ENCODE data around the gene TLK1. TPM values are rescaled to one million over a fixed set of nuclear protein-coding genes. Genes with fewer than 3 reads are reported as not detected.

The TLK1 gene
- total and polyA plus RNA-seq, 2 of the 4 experiments (the other 2 are of a cell fraction), result 7.3 to 12.5 TPM

DNA sequence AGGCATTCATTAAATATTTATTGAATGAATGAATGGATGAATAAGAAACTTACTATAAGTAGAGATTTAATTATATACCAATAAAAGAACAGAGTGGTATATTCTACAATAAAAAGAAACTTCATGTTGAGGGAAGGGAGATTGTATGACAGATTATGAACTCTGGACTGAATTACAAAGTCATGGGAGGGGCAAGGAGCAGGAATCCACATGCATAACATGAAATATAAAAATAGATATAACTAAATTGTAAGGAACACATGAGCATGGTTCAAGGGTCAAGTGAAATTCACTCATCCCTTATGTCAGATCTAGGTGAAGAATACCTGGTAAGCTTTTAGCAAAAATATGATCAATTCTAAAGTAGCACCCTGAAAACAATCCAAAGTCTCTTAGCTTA lies 27.1 kb upstream of the TLK1 start:
- Histone ChIP-seq H2AK5ac (ENCODE audit: low read depth, low read length) (no peak overlapping the region), H2AFZ (replicated peaks; ENCODE audit: low read length, poor library complexity) (no peak overlapping the region), H2BK120ac (ENCODE audit: low read depth, low read length) (no peak overlapping the region), H3K18ac (ENCODE audit: low read depth, low read length) (no peak overlapping the region), H3K23ac (ENCODE audit: low read depth, low read length) (no peak overlapping the region), H3K14ac (replicated peaks; ENCODE audit: low read depth, low read length) (no peak overlapping the region), H4K91ac (ENCODE audit: insufficient read depth, low read depth, low read length) (no peak overlapping the region), H3K56ac (ENCODE audit: extremely low read depth, insufficient read depth, low read length) (no peak overlapping the region), H3K4ac (ENCODE audit: low read depth, low read length) (no peak overlapping the region), H3K9me1 (ENCODE audit: insufficient read depth, low read length) (peaks cover 8% of the 10 kb centered on the region), H3K4me1 (ENCODE audit: control insufficient read depth, insufficient read depth, low read length) (peaks cover 8% of the 10 kb centered on the region), H3K4me3 (ENCODE audit: insufficient read depth, low read depth, low read length) (no peak overlapping the region), H3K9me3 (ENCODE audit: control insufficient read depth, insufficient read depth, low read length) (no peaks in the 10 kb centered on the region), H2BK15ac (ENCODE audit: low read depth, low read length) (no peak overlapping the region), H2BK5ac (ENCODE audit: low read depth, low read length, poor library complexity, severe bottlenecking) (no peak overlapping the region), H3K27ac (ENCODE audit: insufficient read depth, low read length) (no peak overlapping the region), H4K20me1 (ENCODE audit: insufficient read depth, low read length) (no peaks in the 10 kb centered on the region), H3K36me3 (ENCODE audit: control insufficient read depth, insufficient read depth, low read length) (no peaks in the 10 kb centered on the region), H3K27me3 (ENCODE audit: control insufficient read depth, insufficient read depth, low read length) (no peaks in the 10 kb centered on the region), H3K79me1 (ENCODE audit: low read depth in 1 of 2, low read length in 2 of 2) (0 out of 4 replicates have a peak, but pooled peaks cover 0 to 3% of the 10 kb centered on the region in 2 experiments), H2BK20ac (ENCODE audit: low read depth, low read length) (no peak overlapping the region), H4K8ac (ENCODE audit: low read depth in 2 of 2, low read length in 2 of 2) (no peak overlapping the region), H3K9ac (ENCODE audit: low read depth, low read length) (no peak overlapping the region), H2AK9ac (replicated peaks; ENCODE audit: low read depth, low read length, poor library complexity) (no peak overlapping the region), H3K4me2 (ENCODE audit: low read depth, low read length) (no peak overlapping the region), H4K5ac (ENCODE audit: low read depth, low read length) (no peak overlapping the region)
- intact Hi-C loops (cut with micrococcal nuclease) (no loop called here), in situ Hi-C loops (cut with MboI; ENCODE audit: low sequenced_read_pairs) (no loop called here), dilution Hi-C loops (cut with HindIII; ENCODE audit: low sequenced_read_pairs, unreplicated experiment) (no loop called here)
- no peak for TF ChIP-seq FOS (IDR thresholded peaks at IDR 0.05; ENCODE audit: low read depth, low read length)
- no peak for TF ChIP-seq SMC3 (IDR thresholded peaks at IDR 0.05; ENCODE audit: low read depth, low read length)
- TF ChIP-seq RCOR1 (IDR thresholded peaks at IDR 0.05; ENCODE audit: insufficient replicate concordance, low read length), result no peak
- TF ChIP-seq CEBPB (IDR thresholded peaks at IDR 0.05; ENCODE audit: low read depth, low read length), result no peak
- TF ChIP-seq MAFK (IDR thresholded peaks at IDR 0.05; ENCODE audit: low read depth, low read length), result no peak
- no peak for TF ChIP-seq RAD21 (IDR thresholded peaks at IDR 0.05; ENCODE audit: low read length)
- no peak for TF ChIP-seq BHLHE40 (IDR thresholded peaks at IDR 0.05; ENCODE audit: low read depth, low read length)
- CTCF ChIA-PET, result no interaction called here
- ATAC-seq (ENCODE audit: low read depth) (no peak), DNase-seq (no peak)
- POLR2A ChIA-PET (ENCODE audit: unreplicated experiment), result no interaction called here
- BruUV-seq (replicated peaks), result no TSS peak
